Measurements from ENCODE around the gene YPEL4. TPM values are rescaled to one million over a fixed set of nuclear protein-coding genes. Genes with fewer than 3 reads are reported as not detected.

The YPEL4 gene, protein sequence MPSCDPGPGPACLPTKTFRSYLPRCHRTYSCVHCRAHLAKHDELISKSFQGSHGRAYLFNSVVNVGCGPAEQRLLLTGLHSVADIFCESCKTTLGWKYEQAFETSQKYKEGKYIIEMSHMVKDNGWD
- total RNA-seq = 1.0 and 1.1 TPM in 2 replicates

GRCh38 chr11:57649826-57650738 is at the start of gene YPEL4:
TSS of gene YPEL4 (minus strand) at chr11:57649912. CDS start at chr11:57647107, 2,805 bp downstream.

DNA sequence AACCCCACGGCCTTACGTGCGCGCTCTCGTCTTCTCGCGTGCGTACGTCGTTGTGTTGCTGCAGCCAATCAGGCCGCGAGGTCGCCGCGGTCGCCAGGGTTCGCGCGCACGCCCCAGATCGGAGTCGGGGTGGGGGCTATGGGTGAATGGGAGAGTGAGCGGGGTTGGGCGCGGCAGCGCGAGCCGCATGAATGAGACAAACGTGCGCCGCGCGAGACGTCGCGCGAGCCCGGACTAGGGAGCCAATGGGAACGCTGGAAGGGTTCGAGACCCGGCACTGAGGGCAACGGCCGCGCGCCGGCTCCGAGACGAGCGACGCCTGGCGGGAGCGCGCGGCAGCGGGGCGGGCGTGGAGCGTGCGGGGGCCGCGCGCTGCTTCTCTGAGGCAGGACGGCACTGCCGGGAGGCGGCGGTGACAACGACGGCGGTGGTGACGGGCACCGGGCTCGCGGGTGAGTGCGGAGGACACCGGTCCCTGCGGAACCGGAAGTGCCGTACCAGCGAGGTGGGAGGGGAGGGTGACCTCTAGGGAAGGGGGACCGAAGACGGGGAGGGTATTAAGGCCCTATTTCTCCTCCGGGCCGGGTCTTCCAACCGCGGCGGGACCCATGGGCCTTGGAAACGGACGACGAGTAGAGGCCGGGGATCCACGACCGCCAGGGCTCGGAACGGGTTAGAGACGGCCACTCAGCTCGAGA is 18.2 kb upstream of the YPEL4 start, which contains the start of gene ZDHHC5:
Gene ZDHHC5 (plus strand): TSS at position 379 of the 698 bp plus-strand sequence. CDS start 4,977 bp downstream, outside the sequence.

GRCh38 chr11:57657194-57658022 is 7.7 kb upstream of the YPEL4 start, which contains the start of gene CLP1:
TSS of gene CLP1 (plus strand) at chr11:57657762. CDS start at chr11:57659477, 1,715 bp downstream.

DNA sequence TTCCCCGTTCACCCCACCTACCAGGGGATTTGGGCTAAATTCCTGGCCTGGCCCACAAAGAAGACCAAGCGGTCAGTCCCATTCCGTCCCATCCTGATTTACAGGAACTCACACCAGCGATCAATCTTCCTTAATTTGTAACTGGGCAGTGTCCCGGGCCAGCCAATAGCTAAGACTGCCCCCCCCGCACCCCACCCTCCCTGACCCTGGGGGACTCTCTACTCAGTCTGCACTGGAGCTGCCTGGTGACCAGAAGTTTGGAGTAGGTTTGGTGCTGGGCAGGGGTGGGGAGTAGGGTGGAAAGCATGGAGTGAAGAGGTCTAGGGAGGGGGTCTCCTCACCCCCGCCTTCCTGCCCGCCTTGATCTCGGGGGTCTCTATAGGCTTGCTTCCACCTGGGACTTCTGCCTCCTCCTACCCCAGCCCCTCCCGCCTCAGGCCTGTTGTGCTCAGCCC is 52.2 kb downstream of the YPEL4 start, which contains the start of gene SERPING1:
Gene SERPING1 (plus strand): TSS at position 225 of the 455 bp plus-strand sequence. CDS start 586 bp downstream, outside the sequence.

Other genes starting within 250 kb of the YPEL4 start
- 27.8 and 32.3 TPM in 2 replicates for gene SLC43A3, start 222.8 kb downstream of the YPEL4 start, total RNA-seq
- gene RTN4RL2, start 189.4 kb downstream of the YPEL4 start, total RNA-seq = 2.1 and 10.6 TPM in 2 replicates
- gene SLC43A1, start 134.2 kb downstream of the YPEL4 start, total RNA-seq = 16.6 and 29.5 TPM in 2 replicates
- 11.1 and 23.8 TPM in 2 replicates for gene TIMM10, start 119.2 kb downstream of the YPEL4 start, total RNA-seq
- not detected in 2 replicates for gene SMTNL1, start 112.3 kb downstream of the YPEL4 start, total RNA-seq
- gene UBE2L6, start 82.2 kb downstream of the YPEL4 start, total RNA-seq = 67.3 and 149 TPM in 2 replicates
- 440 and 806 TPM in 2 replicates for gene SERPING1, start 52.2 kb downstream of the YPEL4 start, total RNA-seq
- 4.1 and 11.6 TPM in 2 replicates for gene CLP1, start 7.8 kb upstream of the YPEL4 start, total RNA-seq
- 33.6 and 41.5 TPM in 2 replicates for gene ZDHHC5, start 18.2 kb upstream of the YPEL4 start, total RNA-seq
- 18.6 and 26.7 TPM in 2 replicates for gene MED19, start 62.3 kb upstream of the YPEL4 start, total RNA-seq
- 52.9 and 56.2 TPM in 2 replicates for gene TMX2, start 62.7 kb upstream of the YPEL4 start, total RNA-seq
- gene SELENOH, start 91.6 kb upstream of the YPEL4 start, total RNA-seq = 194 and 199 TPM in 2 replicates
- gene BTBD18, start 101.9 kb upstream of the YPEL4 start, total RNA-seq = not detected in 2 replicates
- gene CTNND1, start 111.9 kb upstream of the YPEL4 start, total RNA-seq = 44.4 and 72.5 TPM in 2 replicates

Measured in pericardium fibroblast (primary cell).